ENCODE measurements around the gene APEX1.
A peak's percentile ranks its signal among the peaks of the same experiment; 100 is the strongest.
"Not testable (repeated sequence)": the region's sequence is repeated elsewhere in the genome, so short reads cannot be mapped to it uniquely, and the experiment has no call there.

APEX1 gene

DNA sequence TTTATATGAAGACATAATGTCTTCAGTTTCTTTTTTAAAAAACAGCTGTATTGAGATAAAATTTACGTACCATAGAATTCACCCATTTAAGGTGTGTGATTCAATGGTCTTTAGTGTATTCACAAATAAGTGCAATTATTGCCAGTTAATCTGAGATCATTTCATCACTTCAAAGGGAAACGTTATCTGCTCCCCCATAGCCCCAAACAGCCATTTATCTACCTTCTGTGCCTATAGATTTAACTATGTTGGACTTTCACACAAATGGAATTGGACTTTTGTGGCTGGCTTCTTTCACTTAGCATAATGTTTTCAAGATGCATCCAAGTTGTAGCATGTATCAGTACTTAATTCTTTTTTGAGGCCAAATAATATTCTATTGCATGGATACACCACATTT is 23.9 kb downstream of the APEX1 start:
- no peak for DNase-seq

DNA sequence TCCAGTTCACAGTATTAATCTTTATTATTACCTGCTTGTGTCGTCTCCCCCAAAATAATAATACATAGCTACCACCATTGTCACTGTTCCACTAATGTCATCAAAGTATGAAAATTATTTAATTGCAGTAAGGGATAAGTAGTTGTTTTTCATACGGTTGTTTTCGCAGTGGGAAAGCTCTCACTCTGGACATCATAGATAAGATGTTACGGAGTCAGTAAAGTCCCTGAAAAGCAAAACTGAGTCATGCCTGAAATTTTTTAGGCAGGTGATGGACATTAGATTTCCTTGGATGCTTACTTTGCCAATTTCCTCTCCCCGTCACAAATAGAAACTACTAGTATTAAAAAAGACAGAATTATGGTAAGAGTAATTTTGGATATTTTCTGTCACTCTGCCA is 27.4 kb downstream of the APEX1 start:
- no peak for DNase-seq

DNA sequence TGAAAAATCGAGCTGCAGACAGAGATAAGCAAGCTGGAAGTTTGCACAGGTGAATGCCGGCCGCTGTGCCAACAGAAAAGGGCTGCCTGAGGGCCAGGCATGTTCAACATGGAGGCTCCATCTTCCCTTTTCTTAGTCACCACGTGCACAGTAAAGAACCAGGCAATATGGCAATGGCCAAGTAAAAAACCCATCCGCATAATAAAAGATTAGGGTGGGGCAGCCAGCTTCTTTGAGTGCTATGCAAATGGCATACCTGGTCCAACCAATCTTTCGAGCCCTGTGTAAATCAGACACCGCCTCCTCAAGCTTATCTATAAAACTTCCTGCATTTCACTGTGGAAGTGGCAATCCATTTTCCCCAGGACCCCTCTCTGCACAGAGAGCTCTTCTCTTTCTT is 30.9 kb downstream of the APEX1 start:
- DNase-seq, result no peak

DNA sequence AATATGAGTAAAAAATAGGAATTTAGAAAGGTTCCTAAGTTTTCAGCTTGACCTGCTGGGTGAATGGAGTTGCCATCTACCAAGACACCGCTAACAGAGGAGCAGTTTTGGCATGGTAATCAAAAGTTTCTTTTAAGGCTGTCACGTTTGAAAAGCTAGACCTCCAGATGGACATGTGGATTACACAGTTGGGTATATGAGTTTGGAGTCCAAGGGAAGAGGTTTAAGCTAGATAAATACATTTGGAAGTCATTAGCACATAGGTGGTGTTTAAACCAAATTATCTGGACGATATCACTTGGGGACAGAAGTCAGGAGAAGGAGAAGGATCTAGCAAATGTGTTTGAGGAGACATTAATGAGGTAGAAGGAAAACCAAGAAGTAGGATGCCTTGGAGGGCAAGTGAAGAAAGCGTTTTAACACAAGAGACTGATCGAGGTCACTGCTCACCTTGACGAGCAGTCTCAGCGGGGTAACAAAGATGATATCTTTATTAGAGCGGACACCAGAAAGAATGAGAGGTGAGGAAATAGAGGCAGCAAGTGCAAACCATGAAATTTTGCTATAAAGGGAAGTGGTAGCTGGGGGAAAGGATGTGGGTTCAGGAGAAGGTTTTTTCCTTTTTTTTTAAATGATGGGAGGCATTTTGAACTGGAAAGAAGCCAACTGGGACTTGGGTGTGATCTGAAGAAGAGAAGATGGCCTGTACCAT is 31.8 kb downstream of the APEX1 start:
- no peak for DNase-seq

DNA sequence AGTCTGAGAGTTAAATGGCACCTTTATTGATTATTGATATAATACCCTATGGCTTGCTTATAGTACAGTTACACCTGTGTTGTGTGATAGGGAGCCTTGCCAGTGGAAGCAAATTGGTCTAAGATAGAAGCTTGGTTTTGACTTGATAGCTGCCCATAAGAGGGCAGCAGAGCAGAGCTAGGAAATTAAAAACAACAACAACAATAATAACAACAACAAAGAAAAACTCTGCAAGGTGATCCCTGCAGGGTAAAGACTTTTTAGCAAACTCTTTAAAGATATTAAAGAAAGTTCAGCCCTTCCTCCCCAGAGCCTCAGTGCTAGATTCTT is 32.3 kb downstream of the APEX1 start:
- DNase-seq, result no peak

DNA sequence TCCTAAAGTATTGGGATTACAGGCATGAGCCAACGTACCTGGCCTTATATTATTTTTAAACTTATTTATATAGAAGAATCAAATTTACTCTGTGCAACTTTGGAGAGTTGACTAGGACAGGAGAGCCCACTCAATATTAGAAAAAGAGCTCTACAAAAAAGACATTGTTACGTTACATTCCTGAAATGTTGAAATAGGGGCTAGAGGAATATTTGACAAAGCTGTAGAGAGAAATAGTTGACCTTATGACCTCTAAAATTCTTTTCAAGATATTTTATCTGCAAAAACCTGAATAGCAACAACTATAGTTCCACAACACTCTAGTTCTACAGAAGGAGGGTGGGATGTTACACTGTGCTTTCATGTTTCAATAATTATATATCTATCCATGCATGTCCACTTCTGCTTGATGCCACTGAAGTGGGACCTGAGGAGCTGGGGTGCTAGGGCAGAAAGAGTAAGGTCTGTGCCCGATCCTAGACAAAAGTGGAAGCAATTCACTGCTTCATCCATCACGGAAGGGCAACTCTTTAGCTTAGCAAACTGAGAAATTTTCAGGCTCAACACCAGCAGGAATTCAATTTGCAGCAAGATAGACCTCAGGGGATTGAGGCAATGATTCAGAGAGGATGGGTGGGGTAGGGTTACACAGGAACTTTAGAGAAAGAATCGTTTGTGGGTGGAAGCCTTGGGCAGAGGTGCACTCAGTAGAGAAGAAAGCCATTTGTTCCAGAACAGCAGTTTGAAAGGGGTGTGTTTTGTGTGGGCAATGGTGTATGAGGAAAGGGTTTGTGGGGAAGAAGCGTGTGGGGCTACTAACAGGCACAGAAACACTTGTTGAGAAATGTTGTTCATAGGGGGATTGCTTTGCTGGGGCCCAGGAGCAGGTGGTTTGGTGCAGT is 34.3 kb downstream of the APEX1 start:
- DNase-seq, result peak in 1 of 2 experiments; percentile 29

DNA sequence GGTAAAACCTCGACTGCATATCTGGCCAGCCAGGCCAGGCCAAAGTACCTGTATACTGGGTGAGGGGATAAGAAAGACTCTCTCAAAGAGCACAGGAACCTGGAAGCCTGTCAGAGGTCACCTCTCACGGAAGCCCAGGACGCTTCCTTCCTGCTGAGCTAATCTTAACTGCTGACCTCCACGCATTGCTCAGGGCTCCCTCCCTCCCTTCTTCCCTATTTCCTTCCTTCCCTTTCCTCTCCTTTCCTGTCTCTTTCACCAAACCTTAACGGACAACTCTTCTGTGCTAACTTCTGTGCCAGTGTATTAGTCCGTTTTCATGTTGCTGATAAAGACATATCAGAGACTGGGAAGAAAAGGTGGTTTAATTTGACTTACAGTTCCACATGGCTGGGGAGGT is 35.5 kb downstream of the APEX1 start:
- DNase-seq, result no peak

DNA sequence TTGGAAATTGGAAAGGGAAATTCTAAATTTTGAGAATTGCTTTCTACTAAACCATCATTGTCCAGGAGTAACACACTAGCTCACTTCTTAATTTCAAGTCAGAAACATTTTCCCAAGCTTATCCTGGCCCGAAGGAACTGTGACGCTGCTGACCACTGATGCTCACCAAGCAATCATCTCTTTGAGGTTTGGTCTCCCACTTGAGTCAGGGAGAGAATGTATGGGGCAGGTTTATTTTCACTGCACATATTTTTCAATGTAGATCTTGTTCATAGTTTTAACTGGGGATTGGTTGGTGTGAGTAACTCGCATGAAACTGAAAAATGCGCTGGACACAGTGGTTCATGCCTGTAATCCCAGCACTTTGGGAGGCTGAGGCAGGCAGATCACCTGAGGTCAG is 37.5 kb downstream of the APEX1 start:
- no peak for DNase-seq

DNA sequence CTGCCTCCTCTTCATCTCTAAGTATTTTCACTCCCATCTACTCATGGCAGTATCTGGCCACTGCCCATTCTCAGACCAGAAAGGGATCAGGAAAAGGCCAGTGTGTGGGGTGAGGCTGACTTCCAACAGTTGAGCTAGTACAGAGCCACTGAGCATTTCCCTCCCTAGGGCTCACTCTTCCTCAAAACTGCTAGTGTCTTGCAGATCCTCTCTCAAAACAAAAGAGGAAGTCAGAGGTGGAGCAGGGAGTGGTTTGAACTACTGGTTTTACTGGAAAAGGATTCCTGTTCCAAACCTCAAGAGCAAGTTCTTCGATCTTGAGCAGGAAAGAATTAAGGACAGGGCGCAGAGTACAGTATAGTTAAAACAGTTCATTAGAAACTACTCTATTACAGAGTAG is 38.6 kb downstream of the APEX1 start:
- DNase-seq, result no peak

DNA sequence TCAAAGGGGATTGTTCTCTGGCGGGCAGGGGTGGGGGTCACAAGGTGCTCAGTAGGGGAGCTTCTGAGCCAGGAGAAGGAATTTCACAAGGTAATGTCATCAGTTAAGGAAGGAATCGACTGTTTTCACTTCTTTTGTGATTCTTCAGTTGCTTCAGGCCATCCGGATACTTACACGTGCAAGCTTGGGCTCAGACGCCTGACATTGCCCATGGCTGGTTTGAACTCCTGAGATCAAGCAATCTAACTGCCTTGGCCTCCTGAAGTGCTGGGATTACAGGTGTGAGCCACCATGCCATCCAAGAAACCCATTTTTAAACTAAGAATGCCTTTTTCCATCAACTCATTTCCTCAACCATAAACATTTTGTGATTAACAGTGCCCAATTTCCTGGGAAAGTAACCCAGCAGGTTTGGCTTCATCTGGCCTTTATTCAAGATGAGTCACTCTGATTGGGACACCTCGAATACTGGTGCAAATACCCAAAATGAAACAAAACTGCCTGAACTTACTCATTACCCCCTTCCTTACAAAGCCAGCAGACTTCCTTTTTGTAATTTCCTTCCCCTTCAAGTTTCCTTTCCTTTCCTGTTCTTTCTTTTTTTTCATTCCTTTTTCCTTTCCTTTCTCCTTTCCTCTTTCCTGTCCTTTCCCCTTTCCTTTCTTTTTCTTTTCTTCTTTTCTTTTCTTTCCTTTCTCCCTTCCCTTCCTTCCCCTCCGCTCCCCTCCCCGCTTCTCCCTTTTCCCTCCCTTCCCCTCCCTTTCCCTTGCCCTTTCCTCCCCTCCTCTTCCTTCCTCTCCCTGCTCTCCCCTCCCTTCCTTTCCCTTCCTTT is 40.1 kb downstream of the APEX1 start:
- no peak for DNase-seq

DNA sequence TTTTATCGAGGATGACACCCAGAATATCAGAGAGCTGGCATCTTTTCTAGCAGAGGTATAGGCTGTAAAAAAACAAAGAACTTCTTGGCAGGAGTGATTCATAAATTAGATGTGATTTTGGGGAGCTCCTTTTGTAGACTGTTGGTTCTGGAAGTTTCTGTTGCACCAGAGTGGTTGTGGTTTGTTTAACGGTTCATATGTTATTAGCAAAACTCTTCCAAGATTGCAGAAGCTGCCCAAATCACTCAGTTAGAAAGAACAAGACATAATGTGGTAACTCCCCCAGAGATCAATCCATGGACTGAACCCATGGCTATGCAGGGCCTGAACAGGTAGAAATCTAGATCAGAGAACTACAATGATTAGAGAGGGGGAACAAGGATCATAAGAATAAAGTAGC is 43.6 kb downstream of the APEX1 start:
- no peak for DNase-seq

DNA sequence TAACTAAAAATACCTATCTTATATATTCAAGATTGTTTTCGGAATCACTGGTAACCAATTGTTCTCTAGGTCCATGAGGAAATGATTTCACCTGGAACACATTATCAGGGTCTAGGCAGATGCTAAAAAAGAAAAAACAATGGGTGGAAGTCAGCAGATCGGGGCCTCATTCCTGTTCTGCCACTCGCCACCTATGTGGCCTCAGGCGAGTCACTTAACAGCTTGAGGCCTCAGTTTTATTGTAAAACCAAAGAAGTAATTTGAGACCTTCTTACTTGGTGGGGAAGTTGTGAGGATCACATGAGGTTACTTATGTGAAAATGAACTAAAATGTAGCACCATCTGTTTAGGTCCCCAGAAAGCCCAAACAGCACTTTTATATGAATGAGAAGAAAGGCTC is 44.1 kb downstream of the APEX1 start:
- no peak for DNase-seq

DNA sequence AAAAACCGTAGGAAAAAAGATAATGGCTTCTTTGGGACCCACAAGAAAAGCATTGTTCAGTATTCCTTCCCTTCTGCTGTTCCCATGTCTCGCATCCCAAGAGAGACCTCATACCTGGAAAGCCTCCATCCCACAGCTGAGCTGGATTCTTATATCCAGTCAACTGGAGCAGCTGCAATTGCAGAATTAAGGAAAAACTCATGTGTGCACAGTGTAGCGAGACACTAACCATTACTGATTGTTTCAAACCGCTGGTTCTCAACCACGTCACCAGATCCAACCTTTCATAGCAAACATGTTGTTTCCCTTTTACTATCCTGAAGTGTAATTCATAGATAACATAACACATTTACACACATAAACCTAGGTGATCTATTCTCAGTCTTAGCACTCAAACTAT is 44.9 kb downstream of the APEX1 start:
- DNase-seq, result no peak

DNA sequence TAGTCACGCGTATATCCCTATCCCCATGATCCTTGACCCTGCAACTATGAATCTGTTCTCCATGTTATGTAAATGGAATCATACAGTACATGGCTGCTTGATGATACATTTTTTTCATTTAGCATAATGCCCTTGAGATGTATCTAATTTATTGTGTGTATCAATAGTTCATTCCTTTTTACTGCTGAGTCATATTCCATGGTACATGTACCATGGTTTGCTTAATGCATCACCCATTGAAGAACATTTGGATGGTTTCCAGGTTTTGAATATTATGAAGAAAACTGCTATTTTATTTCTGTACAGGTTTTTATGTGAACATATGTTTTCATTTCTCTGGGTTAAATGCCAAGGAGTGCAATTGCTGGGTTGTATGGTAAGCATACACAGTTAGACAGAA is 46.3 kb downstream of the APEX1 start:
- DNase-seq, result no peak

DNA sequence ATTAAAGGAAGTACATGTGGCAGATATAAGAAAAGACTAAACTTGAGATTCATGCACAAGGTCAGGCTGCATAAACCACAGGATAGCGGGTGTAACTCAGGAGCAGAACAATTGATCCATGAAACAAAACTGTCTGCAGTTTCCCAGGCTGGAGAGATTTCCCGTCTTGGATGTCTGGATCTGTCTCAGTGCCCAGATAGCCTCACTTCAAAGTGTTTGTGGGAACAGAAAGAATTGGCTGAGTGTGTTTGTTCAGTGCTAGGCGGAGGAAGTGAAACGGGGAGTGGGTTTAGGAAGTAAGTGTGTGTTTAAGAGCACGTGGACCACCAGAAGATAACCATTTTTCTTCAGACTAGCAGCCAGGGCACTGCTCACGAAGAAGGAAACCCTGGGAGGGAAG is 48.9 kb downstream of the APEX1 start:
- no peak for DNase-seq

DNA sequence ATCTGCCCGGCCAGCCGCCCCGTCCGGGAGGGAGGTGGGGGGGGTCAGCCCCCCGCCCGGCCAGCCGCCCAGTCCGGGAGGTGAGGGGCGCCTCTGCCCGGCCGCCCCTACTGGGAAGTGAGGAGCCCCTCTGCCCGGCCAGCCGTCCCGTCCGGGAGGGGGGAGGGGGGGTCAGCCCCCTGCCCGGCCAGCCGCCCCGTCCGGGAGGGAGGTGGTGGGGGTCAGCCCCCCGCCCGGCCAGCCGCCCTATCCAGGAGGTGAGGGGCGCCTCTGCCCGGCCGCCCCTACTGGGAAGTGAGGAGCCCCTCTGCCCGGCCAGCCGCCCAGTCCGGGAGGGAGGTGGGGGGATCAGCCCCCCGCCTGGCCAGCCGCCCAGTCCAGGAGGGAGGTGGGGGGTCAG is 51.2 kb downstream of the APEX1 start:
- DNase-seq, result not testable (repeated sequence)

DNA sequence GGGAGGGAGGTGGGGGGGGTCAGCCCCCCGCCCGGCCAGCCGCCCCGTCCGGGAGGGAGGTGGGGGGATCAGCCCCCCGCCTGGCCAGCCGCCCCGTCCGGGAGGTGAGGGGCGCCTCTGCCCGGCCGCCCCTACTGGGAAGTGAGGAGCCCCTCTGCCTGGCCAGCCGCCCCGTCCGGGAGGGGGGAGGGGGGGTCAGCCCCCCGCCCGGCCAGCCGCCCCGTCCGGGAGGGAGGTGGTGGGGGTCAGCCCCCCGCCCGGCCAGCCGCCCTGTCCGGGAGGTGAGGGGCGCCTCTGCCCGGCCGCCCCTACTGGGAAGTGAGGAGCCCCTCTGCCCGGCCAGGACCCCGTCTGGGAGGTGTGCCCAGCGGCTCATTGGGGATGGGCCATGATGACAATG is 51.7 kb downstream of the APEX1 start:
- DNase-seq, result not testable (repeated sequence)
